NT2/D1 (cell line): Measurements from ENCODE around the gene RAPH1.

Experiments
- SUZ12 ChIP-seq: IDR thresholded peaks from 2 replicates; pipeline ENCODE4 v1.6.1; 2011; ENCODE audit not compliant: insufficient read length, insufficient read depth; ENCODE audit errors: extremely low read depth
- YY1 ChIP-seq: IDR thresholded peaks from 2 replicates; pipeline ENCODE4 v1.6.1; 2011; ENCODE audit not compliant: insufficient read length, insufficient read depth
- ZNF274 ChIP-seq: IDR thresholded peaks from 2 replicates; pipeline ENCODE4 v1.6.1; 2011; ENCODE audit warnings: mild to moderate bottlenecking, low read depth, low read length

- no peak for TF ChIP-seq YY1
- no peak for TF ChIP-seq ZNF274
- no peak for TF ChIP-seq SUZ12
Observed at GRCh38 chr2:203490391-203490790, 44.7 kb downstream of the RAPH1 start.
